Transverse colon (tissue), 4 donors: Measurements from ENCODE around the gene CCDC148. TPM values are rescaled to one million over a fixed set of nuclear protein-coding genes. Genes with fewer than 3 reads are reported as not detected.

Source experiments
- DNase-seq: peaks from one replicate; pipeline ENCODE4 v3.0.0-alpha.2; 2019
- H3K27ac ChIP-seq, 4 donors: fragments of 200-600 bp; sonication (generic); 2 replicates each; pipeline ENCODE4 v1.5.1; 2016 to 2018; ENCODE audit warnings: inconsistent platforms in 4 of 4
- H3K27me3 ChIP-seq: fragments of 200-600 bp; sonication (generic); 2 replicates; pipeline ENCODE4 v1.5.1; 2017; ENCODE audit warnings: inconsistent platforms
- H3K36me3 ChIP-seq, 4 donors: fragments of 200-600 bp; sonication (generic); 2 replicates each; pipeline ENCODE4 v1.5.1; 2017 to 2019; ENCODE audit warnings: inconsistent platforms in 4 of 4
- H3K4me1 ChIP-seq, 4 donors: fragments of 200-600 bp; sonication (generic); 2 replicates each; pipeline ENCODE4 v1.5.1; 2017 to 2020; ENCODE audit warnings: inconsistent platforms in 4 of 4
- H3K4me3 ChIP-seq, 4 donors: fragments of 200-600 bp; sonication (generic); 1 replicate in 1 of 4; 2 replicates in 3 of 4; pipeline versions ENCODE4 v1.5.1 to v1.6.1; 2017 to 2019; ENCODE audit warnings: inconsistent platforms in 4 of 4
- H3K9me3 ChIP-seq, 2 donors: fragments of 200-600 bp; sonication (generic); 2 replicates each; pipeline ENCODE4 v1.5.1; 2017 to 2019; ENCODE audit warnings: inconsistent platforms in 2 of 2
- CTCF ChIP-seq, 5 experiments: fragments of 200-600 bp in 3 of 5; fragments of 450-650 bp in 2 of 5; sonication (generic) in 3 of 5; IDR thresholded peaks; 1 replicate in 2 of 5; 2 replicates in 3 of 5; pipeline ENCODE4 v1.5.1; 2016 to 2017; ENCODE audit warnings: antibody characterized with exemption in 5 of 5, inconsistent platforms in 3 of 5, mild to moderate bottlenecking in 2 of 5, moderate library complexity in 1 of 5
- EP300 ChIP-seq: sonication (generic); formaldehyde crosslinking; IDR thresholded peaks from one replicate; pipeline ENCODE4 v1.6.1; 2017; ENCODE audit warnings: antibody characterized with exemption, low read depth
- POLR2A ChIP-seq: fragments of 450-650 bp; IDR thresholded peaks from one replicate; pipeline ENCODE4 v1.6.1; 2016; ENCODE audit warnings: antibody characterized with exemption, mild to moderate bottlenecking, moderate library complexity
- POLR2AphosphoS5 ChIP-seq, 3 donors: sonication (generic); formaldehyde crosslinking; IDR thresholded peaks; one replicate each; pipeline ENCODE4 v1.6.1; 2016; ENCODE audit warnings: antibody characterized with exemption in 3 of 3
- WGBS, 2 donors: methylation state at CpG; one replicate each; pipeline ENCODE4 v1.1.5; 2018; ENCODE audit warnings: low coverage in 1 of 2; 5-methylcytosine and 5-hydroxymethylcytosine counted together
- in situ Hi-C, 4 donors: fragments of 200-750 bp; cut with MboI; loops; one replicate each; pipeline versions ENCODE4 v1.15.0 to v1.15.1; 2017; ENCODE audit warnings: low sequenced_read_pairs in 3 of 4, low pct_ligation_motif_present in 1 of 4, low pct_unique_long_range_greater_than_20kb in 1 of 4
- intact Hi-C: fragments of 100-400 bp; cut with DNase I; formaldehyde crosslinking; loops from one replicate; pipeline ENCODE4 v1.15.1; 2023; ENCODE audit warnings: low total_unique reads
- total RNA-seq, 4 donors: library from RNA; depleted of rRNA; stranded (reverse); fragments of >200 nt; gene quantifications; one replicate each; pipeline ENCODE4 v1.1.0, GENCODE V29; 2016

The CCDC148 gene
- total RNA-seq, 4 donors from 2014 or later = 0.48 TPM; not detected in 3

- H3K9me3 ChIP-seq = peaks cover 4 to 8% of the 10 kb centered on the region in 2 donors
- H3K4me3 ChIP-seq = no peak overlapping the region
- no peak overlapping the region for H3K27ac ChIP-seq
- in situ Hi-C loops (no loop called here), intact Hi-C loops (no loop called here)
- H3K36me3 ChIP-seq = peaks cover 0 to 2% (median 0%) of the 10 kb centered on the region in 4 donors
- no peak for DNase-seq
- TF ChIP-seq CTCF (IDR thresholded peaks at IDR 0.05) = no peak
- no peak for TF ChIP-seq POLR2AphosphoS5 (IDR thresholded peaks at IDR 0.05)
- no peak for TF ChIP-seq POLR2A
- TF ChIP-seq EP300 = no peak
- no peaks in the 10 kb centered on the region for H3K27me3 ChIP-seq
- no peaks in the 10 kb centered on the region for H3K4me1 ChIP-seq
These were observed 24.4 kb downstream of the CCDC148 start for GRCh38 chr2:158432117-158432516.

GRCh38 chr2:158414538-158414937 lies 42.0 kb downstream of the CCDC148 start:
- no peak overlapping the region for H3K27ac ChIP-seq
- no peaks in the 10 kb centered on the region for H3K4me1 ChIP-seq
- TF ChIP-seq POLR2A (no peak), CTCF (IDR thresholded peaks at IDR 0.05) (no peak), POLR2AphosphoS5 (IDR thresholded peaks at IDR 0.05) (no peak), EP300 (no peak)
- in situ Hi-C loops = no loop called here
- H3K9me3 ChIP-seq = peaks cover 8 to 10% of the 10 kb centered on the region in 2 donors
- no peak overlapping the region for H3K4me3 ChIP-seq
- intact Hi-C loops = no loop called here
- no peak for DNase-seq
- WGBS, 2 donors = 73 to 80% methylated on average over 1 of the region's 1 CpG
- no peaks in the 10 kb centered on the region for H3K27me3 ChIP-seq
- H3K36me3 ChIP-seq = no peaks in the 10 kb centered on the region

- Histone ChIP-seq H3K27ac (no peak overlapping the region), H3K36me3 (no peaks in the 10 kb centered on the region), H3K4me3 (no peak overlapping the region), H3K4me1 (no peaks in the 10 kb centered on the region), H3K9me3 (peaks cover 8 to 10% of the 10 kb centered on the region in 2 donors), H3K27me3 (no peaks in the 10 kb centered on the region)
- intact Hi-C loops (no loop called here), in situ Hi-C loops (no loop called here)
- 52 to 57% methylated on average over 2 of the region's 2 CpGs for WGBS, 2 donors
- DNase-seq = no peak
- TF ChIP-seq CTCF (IDR thresholded peaks at IDR 0.05) (no peak), EP300 (no peak), POLR2AphosphoS5 (IDR thresholded peaks at IDR 0.05) (no peak), POLR2A (no peak)
These were observed 43.0 kb downstream of the CCDC148 start for GRCh38 chr2:158413581-158413980.

GRCh38 chr2:158412206-158412605 lies 44.3 kb downstream of the CCDC148 start:
- Histone ChIP-seq H3K27ac (no peak overlapping the region), H3K36me3 (no peaks in the 10 kb centered on the region), H3K4me3 (no peak overlapping the region), H3K4me1 (no peaks in the 10 kb centered on the region), H3K27me3 (no peaks in the 10 kb centered on the region), H3K9me3 (peaks cover 8 to 10% of the 10 kb centered on the region in 2 donors)
- in situ Hi-C loops = no loop called here
- TF ChIP-seq EP300 = no peak
- TF ChIP-seq CTCF (IDR thresholded peaks at IDR 0.05) = no peak
- TF ChIP-seq POLR2A = no peak
- no peak for TF ChIP-seq POLR2AphosphoS5 (IDR thresholded peaks at IDR 0.05)
- DNase-seq = no peak
- 58 to 90% methylated on average over 2 to 3 of the region's 3 CpGs for WGBS, 2 donors
- intact Hi-C loops = no loop called here
